Measurements from ENCODE around the gene TMOD1.
A peak's percentile ranks its signal among the peaks of the same experiment; 100 is the strongest.
"Not testable (repeated sequence)": the region's sequence is repeated elsewhere in the genome, so short reads cannot be mapped to it uniquely, and the experiment has no call there.

Gene TMOD1

DNA sequence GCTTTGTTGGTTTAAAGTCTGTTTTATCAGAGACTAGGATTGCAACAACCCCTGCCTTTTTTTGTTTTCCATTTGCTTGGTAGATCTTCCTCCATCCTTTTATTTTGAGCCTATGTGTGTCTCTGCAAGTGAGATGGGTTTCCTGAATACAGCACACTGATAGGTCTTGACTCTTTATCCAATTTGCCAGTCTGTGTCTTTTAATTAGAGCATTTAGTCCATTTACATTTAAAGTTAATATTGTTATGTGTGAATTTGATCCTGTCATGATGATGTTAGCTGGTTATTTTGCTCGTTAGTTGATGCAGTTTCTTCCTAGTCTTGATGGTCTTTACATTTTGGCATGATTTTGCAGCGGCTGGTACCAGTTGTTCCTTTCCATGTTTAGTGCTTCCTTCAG is 83.3 kb downstream of the TMOD1 start:
- H3K27me3 ChIP-seq (replicated peaks in 2 of 5; ENCODE audit: control insufficient read depth in 4 of 5, insufficient read depth in 5 of 5, low read length in 4 of 5); H3K4me3 ChIP-seq (ENCODE audit: control insufficient read depth in 1 of 7, extremely low read depth in 1 of 7, insufficient read depth in 4 of 7, low read depth in 2 of 7, low read length in 6 of 7); POLR2A ChIA-PET; H3K9me3 ChIP-seq (ENCODE audit: control extremely low read depth in 1 of 5, control insufficient read depth in 4 of 5, insufficient read depth in 2 of 5, low read depth in 1 of 5, low read length in 4 of 5); H3K36me3 ChIP-seq (ENCODE audit: control insufficient read depth in 4 of 4, insufficient read depth in 4 of 4, low read length in 3 of 4); DNase-seq; CTCF ChIA-PET; H3K27ac ChIP-seq (ENCODE audit: insufficient read depth in 1 of 2, low read depth in 1 of 2, low read length in 2 of 2, poor library complexity in 1 of 2, severe bottlenecking in 2 of 2); H3K4me1 ChIP-seq (ENCODE audit: control extremely low read depth in 1 of 4, control insufficient read depth in 4 of 4, insufficient read depth in 4 of 4, low read length in 3 of 4): not testable (repeated sequence)
- WGBS (ENCODE audit: insufficient coverage), result no CpG with 5 or more reads among the region's 2 CpGs

GRCh38 chr9:97586909-97587308 is 85.4 kb downstream of the TMOD1 start:
- CTCF ChIA-PET; DNase-seq; H3K4me1 ChIP-seq (ENCODE audit: control extremely low read depth in 1 of 4, control insufficient read depth in 4 of 4, insufficient read depth in 4 of 4, low read length in 3 of 4); H3K36me3 ChIP-seq (ENCODE audit: control insufficient read depth in 4 of 4, insufficient read depth in 4 of 4, low read length in 3 of 4); POLR2A ChIA-PET; H3K9me3 ChIP-seq (ENCODE audit: control extremely low read depth in 1 of 5, control insufficient read depth in 4 of 5, insufficient read depth in 2 of 5, low read depth in 1 of 5, low read length in 4 of 5); H3K4me3 ChIP-seq (ENCODE audit: control insufficient read depth in 1 of 7, extremely low read depth in 1 of 7, insufficient read depth in 4 of 7, low read depth in 2 of 7, low read length in 6 of 7); H3K27ac ChIP-seq (ENCODE audit: insufficient read depth in 1 of 2, low read depth in 1 of 2, low read length in 2 of 2, poor library complexity in 1 of 2, severe bottlenecking in 2 of 2); H3K27me3 ChIP-seq (replicated peaks in 2 of 5; ENCODE audit: control insufficient read depth in 4 of 5, insufficient read depth in 5 of 5, low read length in 4 of 5): not testable (repeated sequence)
- no CpG with 5 or more reads among the region's 7 CpGs for WGBS (ENCODE audit: insufficient coverage)

GRCh38 chr9:97591535-97591934 is 90.1 kb downstream of the TMOD1 start:
- 100% methylated on average over 1 of the region's 6 CpGs for WGBS (ENCODE audit: insufficient coverage)

GRCh38 chr9:97592126-97592525 is 90.7 kb downstream of the TMOD1 start:
- no peaks in the 10 kb centered on the region for H3K27me3 ChIP-seq (replicated peaks in 2 of 5; ENCODE audit: control insufficient read depth in 4 of 5, insufficient read depth in 5 of 5, low read length in 4 of 5)
- peak in 1 of 3 donors; percentile 12 for DNase-seq
- ChIA-PET POLR2A (no interaction called here), CTCF (interaction anchor here (29.1 kb wide), 1 partner anchor 121 kb away, joined by 637 read pairs; no protein-coding TSS in a partner anchor)
- H3K4me1 ChIP-seq (ENCODE audit: control extremely low read depth in 1 of 4, control insufficient read depth in 4 of 4, insufficient read depth in 4 of 4, low read length in 3 of 4), result peaks cover 0 to 7% (median 2%) of the 10 kb centered on the region in 4 experiments
- H3K4me3 ChIP-seq (ENCODE audit: control insufficient read depth in 1 of 7, extremely low read depth in 1 of 7, insufficient read depth in 4 of 7, low read depth in 2 of 7, low read length in 6 of 7), result no peak overlapping the region
- no CpG with 5 or more reads among the region's 1 CpG for WGBS (ENCODE audit: insufficient coverage)
- no peaks in the 10 kb centered on the region for H3K9me3 ChIP-seq (ENCODE audit: control extremely low read depth in 1 of 5, control insufficient read depth in 4 of 5, insufficient read depth in 2 of 5, low read depth in 1 of 5, low read length in 4 of 5)
- H3K27ac ChIP-seq (ENCODE audit: insufficient read depth in 1 of 2, low read depth in 1 of 2, low read length in 2 of 2, poor library complexity in 1 of 2, severe bottlenecking in 2 of 2), result no peak overlapping the region
- H3K36me3 ChIP-seq (ENCODE audit: control insufficient read depth in 4 of 4, insufficient read depth in 4 of 4, low read length in 3 of 4), result no peaks in the 10 kb centered on the region

More at GRCh38 chr9:97591535-97591934, 90.1 kb downstream of the TMOD1 start:
- Histone ChIP-seq H3K9me3 (ENCODE audit: control extremely low read depth in 1 of 5, control insufficient read depth in 4 of 5, insufficient read depth in 2 of 5, low read depth in 1 of 5, low read length in 4 of 5) (peaks cover 0 to 2% (median 0%) of the 10 kb centered on the region in 5 experiments), H3K36me3 (ENCODE audit: control insufficient read depth in 4 of 4, insufficient read depth in 4 of 4, low read length in 3 of 4) (no peaks in the 10 kb centered on the region), H3K4me3 (ENCODE audit: control insufficient read depth in 1 of 7, extremely low read depth in 1 of 7, insufficient read depth in 4 of 7, low read depth in 2 of 7, low read length in 6 of 7) (no peak overlapping the region), H3K27me3 (replicated peaks in 2 of 5; ENCODE audit: control insufficient read depth in 4 of 5, insufficient read depth in 5 of 5, low read length in 4 of 5) (no peaks in the 10 kb centered on the region), H3K27ac (ENCODE audit: insufficient read depth in 1 of 2, low read depth in 1 of 2, low read length in 2 of 2, poor library complexity in 1 of 2, severe bottlenecking in 2 of 2) (no peak overlapping the region), H3K4me1 (ENCODE audit: control extremely low read depth in 1 of 4, control insufficient read depth in 4 of 4, insufficient read depth in 4 of 4, low read length in 3 of 4) (peaks cover 0 to 7% (median 2%) of the 10 kb centered on the region in 4 experiments)
- POLR2A ChIA-PET, result no interaction called here
- CTCF ChIA-PET, result no interaction called here
- DNase-seq, result no peak

GRCh38 chr9:97593960-97594359 is 92.5 kb downstream of the TMOD1 start:
- no peak for DNase-seq
- Histone ChIP-seq H3K4me1 (ENCODE audit: control extremely low read depth in 1 of 4, control insufficient read depth in 4 of 4, insufficient read depth in 4 of 4, low read length in 3 of 4) (peaks cover 0 to 11% (median 5%) of the 10 kb centered on the region in 4 experiments), H3K27ac (ENCODE audit: insufficient read depth in 1 of 2, low read depth in 1 of 2, low read length in 2 of 2, poor library complexity in 1 of 2, severe bottlenecking in 2 of 2) (no peak overlapping the region), H3K4me3 (ENCODE audit: control insufficient read depth in 1 of 7, extremely low read depth in 1 of 7, insufficient read depth in 4 of 7, low read depth in 2 of 7, low read length in 6 of 7) (no peak overlapping the region), H3K9me3 (ENCODE audit: control extremely low read depth in 1 of 5, control insufficient read depth in 4 of 5, insufficient read depth in 2 of 5, low read depth in 1 of 5, low read length in 4 of 5) (no peaks in the 10 kb centered on the region), H3K27me3 (replicated peaks in 2 of 5; ENCODE audit: control insufficient read depth in 4 of 5, insufficient read depth in 5 of 5, low read length in 4 of 5) (no peaks in the 10 kb centered on the region), H3K36me3 (ENCODE audit: control insufficient read depth in 4 of 4, insufficient read depth in 4 of 4, low read length in 3 of 4) (no peaks in the 10 kb centered on the region)
- ChIA-PET POLR2A (no interaction called here), CTCF (interaction anchor here (0.6 to 29.1 kb wide), 3 partner anchors 61 to 133 kb away, joined by 3 to 637 read pairs (median 3); no protein-coding TSS in a partner anchor)
- 85% methylated on average over 3 of the region's 4 CpGs for WGBS (ENCODE audit: insufficient coverage)

- ChIA-PET POLR2A (no interaction called here), CTCF (interaction anchor here (0.6 to 29.1 kb wide), 3 partner anchors 61 to 133 kb away, joined by 3 to 637 read pairs (median 3); no protein-coding TSS in a partner anchor)
- no peaks in the 10 kb centered on the region for H3K9me3 ChIP-seq (ENCODE audit: control extremely low read depth in 1 of 5, control insufficient read depth in 4 of 5, insufficient read depth in 2 of 5, low read depth in 1 of 5, low read length in 4 of 5)
- peaks cover 0 to 5% (median 2%) of the 10 kb centered on the region in 4 experiments for H3K36me3 ChIP-seq (ENCODE audit: control insufficient read depth in 4 of 4, insufficient read depth in 4 of 4, low read length in 3 of 4)
- H3K4me3 ChIP-seq (ENCODE audit: control insufficient read depth in 1 of 7, extremely low read depth in 1 of 7, insufficient read depth in 4 of 7, low read depth in 2 of 7, low read length in 6 of 7), result no peak overlapping the region
- no peak for DNase-seq
- no peak overlapping the region for H3K27ac ChIP-seq (ENCODE audit: insufficient read depth in 1 of 2, low read depth in 1 of 2, low read length in 2 of 2, poor library complexity in 1 of 2, severe bottlenecking in 2 of 2)
- WGBS (ENCODE audit: insufficient coverage), result 90% methylated on average over 10 of the region's 11 CpGs
- no peaks in the 10 kb centered on the region for H3K27me3 ChIP-seq (replicated peaks in 2 of 5; ENCODE audit: control insufficient read depth in 4 of 5, insufficient read depth in 5 of 5, low read length in 4 of 5)
- H3K4me1 ChIP-seq (ENCODE audit: control extremely low read depth in 1 of 4, control insufficient read depth in 4 of 4, insufficient read depth in 4 of 4, low read length in 3 of 4), result peaks cover 0 to 11% (median 5%) of the 10 kb centered on the region in 4 experiments
These were observed 93.0 kb downstream of the TMOD1 start for GRCh38 chr9:97594381-97594921.

GRCh38 chr9:97596906-97597305 is 95.4 kb downstream of the TMOD1 start:
- ChIA-PET POLR2A (no interaction called here), CTCF (interaction anchor here (1.8 to 29.1 kb wide), 5 partner anchors 13 to 136 kb away, joined by 5 to 637 read pairs (median 31); partner anchors contain the start of gene TMOD1)
- no peak for DNase-seq
- Histone ChIP-seq H3K27ac (ENCODE audit: insufficient read depth in 1 of 2, low read depth in 1 of 2, low read length in 2 of 2, poor library complexity in 1 of 2, severe bottlenecking in 2 of 2) (no peak overlapping the region), H3K4me1 (ENCODE audit: control extremely low read depth in 1 of 4, control insufficient read depth in 4 of 4, insufficient read depth in 4 of 4, low read length in 3 of 4) (peaks cover 0 to 10% (median 5%) of the 10 kb centered on the region in 4 experiments), H3K36me3 (ENCODE audit: control insufficient read depth in 4 of 4, insufficient read depth in 4 of 4, low read length in 3 of 4) (peaks cover 3 to 22% (median 20%) of the 10 kb centered on the region in 4 experiments), H3K4me3 (ENCODE audit: control insufficient read depth in 1 of 7, extremely low read depth in 1 of 7, insufficient read depth in 4 of 7, low read depth in 2 of 7, low read length in 6 of 7) (no peak overlapping the region), H3K9me3 (ENCODE audit: control extremely low read depth in 1 of 5, control insufficient read depth in 4 of 5, insufficient read depth in 2 of 5, low read depth in 1 of 5, low read length in 4 of 5) (no peaks in the 10 kb centered on the region), H3K27me3 (replicated peaks in 2 of 5; ENCODE audit: control insufficient read depth in 4 of 5, insufficient read depth in 5 of 5, low read length in 4 of 5) (no peaks in the 10 kb centered on the region)
- WGBS (ENCODE audit: insufficient coverage), result 96% methylated on average over 3 of the region's 4 CpGs

Data from common myeloid progenitor, CD34-positive (primary cell).